Endothelial cell (in vitro differentiated cells): Measurements from ENCODE around the gene TMEM231. TPM values are rescaled to one million over a fixed set of nuclear protein-coding genes. Genes with fewer than 3 reads are reported as not detected.
A peak's percentile ranks its signal among the peaks of the same experiment; 100 is the strongest.
"Not testable (repeated sequence)": the region's sequence is repeated elsewhere in the genome, so short reads cannot be mapped to it uniquely, and the experiment has no call there.

Experiments used
- DNase-seq: peaks from one replicate; pipeline ENCODE4 v3.0.0; 2021; ENCODE audit warnings: low spot score
- H3K27ac Mint-ChIP-seq: one replicate; pipeline ENCODE4 v1.8.0; 2021; ENCODE audit warnings: mixed read lengths, inconsistent platforms; ENCODE audit not compliant: unreplicated experiment
- H3K27me3 Mint-ChIP-seq: one replicate; pipeline ENCODE4 v1.8.0; 2021; ENCODE audit warnings: mild to moderate bottlenecking, moderate library complexity, mixed read lengths, inconsistent platforms; ENCODE audit not compliant: unreplicated experiment
- H3K36me3 Mint-ChIP-seq: one replicate; pipeline ENCODE4 v1.8.0; 2021; ENCODE audit warnings: mild to moderate bottlenecking, low read depth, mixed read lengths, inconsistent platforms; ENCODE audit not compliant: unreplicated experiment
- H3K4me1 Mint-ChIP-seq: one replicate; pipeline ENCODE4 v1.8.0; 2021; ENCODE audit warnings: mild to moderate bottlenecking, mixed read lengths, inconsistent platforms; ENCODE audit not compliant: unreplicated experiment
- H3K4me3 Mint-ChIP-seq: one replicate; pipeline ENCODE4 v1.8.0; 2021; ENCODE audit warnings: mild to moderate bottlenecking, mixed read lengths, inconsistent platforms; ENCODE audit not compliant: unreplicated experiment
- H3K9me3 Mint-ChIP-seq: one replicate; pipeline ENCODE4 v1.8.0; 2021; ENCODE audit warnings: mixed read lengths, inconsistent platforms; ENCODE audit not compliant: unreplicated experiment
- total RNA-seq: library from RNA; stranded (reverse); fragmentation: NEBNext Ultra II Directional; extraction: Animal tissue kit (Norgen Biotek cat#: 25700); gene quantifications from one replicate; pipeline ENCODE4 v1.2.1, GENCODE V29; 2021; ENCODE audit not compliant: unreplicated experiment
- TF ChIP-seq, protein P1 (sequence below): fragments of 200-600 bp; sonication (generic); IDR thresholded peaks from one replicate; pipeline ENCODE4 v1.5.0; 2021; ENCODE audit warnings: antibody characterized with exemption; ENCODE audit not compliant: unreplicated experiment

Gene TMEM231
- total RNA-seq, 1 donor from 2014 or later = 14.5 TPM

DNA sequence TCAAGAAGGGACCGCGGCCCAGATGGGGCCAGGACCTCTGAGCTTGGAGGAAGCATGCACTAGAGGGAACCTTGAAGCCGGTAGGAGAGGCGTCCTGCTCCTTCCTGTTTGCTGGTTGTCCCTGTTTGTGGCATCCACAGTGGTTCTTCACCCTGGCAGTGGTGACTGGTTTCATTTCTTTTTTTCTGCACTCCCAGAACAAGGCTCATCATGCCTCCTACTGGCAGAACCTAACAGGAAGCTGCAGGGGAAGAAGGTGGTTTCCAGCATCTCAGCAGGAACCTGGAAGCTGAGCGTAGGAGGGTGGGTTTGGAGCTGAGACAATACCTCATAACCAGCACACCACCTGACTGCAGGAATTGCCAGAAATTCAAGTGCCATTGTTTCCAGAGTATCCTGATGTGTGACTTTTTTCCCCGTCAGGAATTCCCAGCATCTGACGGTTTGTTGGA lies 5.8 kb downstream of the TMEM231 start:
- TF ChIP-seq, protein P1, sequence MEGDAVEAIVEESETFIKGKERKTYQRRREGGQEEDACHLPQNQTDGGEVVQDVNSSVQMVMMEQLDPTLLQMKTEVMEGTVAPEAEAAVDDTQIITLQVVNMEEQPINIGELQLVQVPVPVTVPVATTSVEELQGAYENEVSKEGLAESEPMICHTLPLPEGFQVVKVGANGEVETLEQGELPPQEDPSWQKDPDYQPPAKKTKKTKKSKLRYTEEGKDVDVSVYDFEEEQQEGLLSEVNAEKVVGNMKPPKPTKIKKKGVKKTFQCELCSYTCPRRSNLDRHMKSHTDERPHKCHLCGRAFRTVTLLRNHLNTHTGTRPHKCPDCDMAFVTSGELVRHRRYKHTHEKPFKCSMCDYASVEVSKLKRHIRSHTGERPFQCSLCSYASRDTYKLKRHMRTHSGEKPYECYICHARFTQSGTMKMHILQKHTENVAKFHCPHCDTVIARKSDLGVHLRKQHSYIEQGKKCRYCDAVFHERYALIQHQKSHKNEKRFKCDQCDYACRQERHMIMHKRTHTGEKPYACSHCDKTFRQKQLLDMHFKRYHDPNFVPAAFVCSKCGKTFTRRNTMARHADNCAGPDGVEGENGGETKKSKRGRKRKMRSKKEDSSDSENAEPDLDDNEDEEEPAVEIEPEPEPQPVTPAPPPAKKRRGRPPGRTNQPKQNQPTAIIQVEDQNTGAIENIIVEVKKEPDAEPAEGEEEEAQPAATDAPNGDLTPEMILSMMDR = peak; percentile 45
- no peaks in the 10 kb centered on the region for H3K36me3 Mint-ChIP-seq
- H3K4me1 Mint-ChIP-seq = peaks cover 27% of the 10 kb centered on the region
- H3K27me3 Mint-ChIP-seq = peaks cover 5% of the 10 kb centered on the region
- no peaks in the 10 kb centered on the region for H3K9me3 Mint-ChIP-seq
- peak overlapping the region; percentile 88 for H3K27ac Mint-ChIP-seq
- H3K4me3 Mint-ChIP-seq = no peak overlapping the region
- DNase-seq = peak; percentile 75

DNA sequence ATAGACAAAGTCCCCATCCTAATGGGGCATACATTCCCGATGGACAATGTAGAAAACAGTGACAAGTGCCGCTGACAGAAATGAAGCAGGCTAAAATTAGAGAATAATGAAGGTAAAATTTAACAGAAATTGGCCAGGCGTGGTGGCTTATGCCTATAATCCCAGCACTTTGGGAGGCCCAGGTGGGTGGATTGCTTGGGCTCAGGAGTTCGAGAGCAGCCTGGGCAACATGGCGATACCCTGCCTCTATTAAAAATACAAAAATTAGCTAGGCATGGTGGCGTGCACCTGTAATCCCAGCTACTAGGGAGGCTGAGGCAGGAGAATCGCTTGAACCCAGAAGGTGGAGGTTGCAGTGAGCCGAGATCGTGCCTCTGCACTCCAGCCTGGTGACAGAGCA lies 7.6 kb downstream of the TMEM231 start:
- peaks cover 23% of the 10 kb centered on the region for H3K4me1 Mint-ChIP-seq
- not testable (repeated sequence) for H3K9me3 Mint-ChIP-seq, H3K27me3 Mint-ChIP-seq, H3K4me3 Mint-ChIP-seq, H3K27ac Mint-ChIP-seq, H3K36me3 Mint-ChIP-seq, DNase-seq

DNA sequence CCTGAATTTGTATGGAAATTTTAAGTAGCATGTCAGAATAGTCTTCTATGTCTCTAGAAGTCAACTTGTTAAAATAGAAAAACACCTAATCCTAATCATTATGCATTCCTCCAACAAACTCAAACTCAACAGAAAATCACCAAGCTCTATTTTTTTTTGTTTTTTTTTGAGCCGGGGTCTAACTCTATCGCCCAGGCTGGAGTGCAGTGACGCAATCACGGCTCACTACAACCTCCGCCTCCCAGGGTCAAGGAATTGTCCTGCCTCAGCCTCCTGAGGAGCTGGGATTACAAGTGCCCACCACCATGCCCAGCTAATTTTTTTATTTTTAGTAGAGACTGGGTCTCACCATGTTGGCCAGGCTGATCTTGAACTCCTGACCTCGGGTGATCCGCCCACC lies 9.8 kb downstream of the TMEM231 start:
- H3K4me3 Mint-ChIP-seq = no peak overlapping the region
- H3K4me1 Mint-ChIP-seq = peaks cover 11% of the 10 kb centered on the region
- H3K27me3 Mint-ChIP-seq = peaks cover 3% of the 10 kb centered on the region

DNA sequence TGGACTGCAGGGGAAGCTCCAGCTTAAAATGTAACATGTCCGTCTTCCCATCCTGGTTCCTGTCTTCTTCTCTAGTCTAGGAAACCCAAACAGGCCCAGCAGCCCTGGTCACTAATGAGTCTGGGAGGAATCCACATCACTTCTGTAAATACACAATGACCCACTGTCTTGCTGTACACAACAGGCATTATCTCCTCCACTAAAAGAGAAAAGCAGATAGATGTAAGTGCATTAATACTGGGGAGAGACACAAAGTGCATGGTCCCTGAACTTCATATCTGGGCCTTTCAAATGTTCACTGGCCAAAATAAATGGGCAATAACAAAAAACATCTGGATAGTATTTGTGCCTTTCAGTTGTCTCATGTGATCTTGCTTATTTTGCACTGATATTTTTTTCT lies 10.2 kb downstream of the TMEM231 start:
- H3K27me3 Mint-ChIP-seq, H3K36me3 Mint-ChIP-seq, H3K4me3 Mint-ChIP-seq, H3K9me3 Mint-ChIP-seq, DNase-seq, H3K27ac Mint-ChIP-seq: not testable (repeated sequence)
- H3K4me1 Mint-ChIP-seq = peaks cover 11% of the 10 kb centered on the region

More for the DNA sequence above, 9.8 kb downstream of the TMEM231 start:
- TF ChIP-seq, protein P1 = no peak
- no peak for DNase-seq
- Mint-ChIP-seq H3K27ac (no peak overlapping the region), H3K9me3 (no peaks in the 10 kb centered on the region), H3K36me3 (peaks cover 8% of the 10 kb centered on the region)

DNA sequence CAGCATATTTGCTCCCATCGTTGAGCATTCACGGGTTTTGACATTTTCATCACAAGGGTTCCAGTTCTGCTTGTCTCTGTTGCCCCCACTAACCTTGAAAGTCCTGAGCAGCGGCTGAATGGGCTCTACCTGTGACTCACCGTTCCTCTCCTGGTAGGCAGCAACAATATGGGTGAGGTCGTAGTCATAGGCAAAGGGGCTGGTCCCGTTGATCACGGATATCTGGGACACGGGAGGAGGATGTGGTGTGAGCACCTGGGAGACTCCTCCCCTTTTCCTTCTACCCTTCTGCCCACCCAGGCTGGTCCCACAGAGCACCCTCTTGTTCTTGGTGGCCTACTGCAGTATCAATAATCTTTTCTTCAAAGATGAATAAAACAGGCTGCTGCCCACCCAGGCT lies 13.6 kb downstream of the TMEM231 start:
- H3K4me3 Mint-ChIP-seq, H3K27ac Mint-ChIP-seq, H3K36me3 Mint-ChIP-seq, H3K9me3 Mint-ChIP-seq, H3K27me3 Mint-ChIP-seq, DNase-seq, H3K4me1 Mint-ChIP-seq: not testable (repeated sequence)

DNA sequence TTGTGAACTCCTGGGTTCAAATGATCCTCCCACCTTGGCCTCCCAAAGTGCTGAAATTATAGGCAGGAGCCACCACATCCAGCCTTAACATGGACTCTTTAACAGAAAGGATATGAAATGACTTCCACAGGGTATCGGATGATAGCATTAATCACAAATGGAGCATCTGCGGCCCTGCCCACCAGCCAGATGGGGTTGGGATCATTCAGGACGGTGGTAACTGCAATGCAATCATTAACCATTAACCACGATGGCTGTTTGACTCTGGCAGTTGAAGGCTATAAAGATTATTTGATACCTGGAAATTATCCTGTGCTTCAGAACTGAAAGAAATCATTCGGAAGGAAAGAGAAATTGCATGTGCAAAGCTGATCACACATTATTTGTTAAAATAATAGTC lies 14.8 kb downstream of the TMEM231 start:
- peaks cover 1% of the 10 kb centered on the region for H3K27me3 Mint-ChIP-seq
- H3K27ac Mint-ChIP-seq = no peak overlapping the region
- DNase-seq = no peak
- H3K36me3 Mint-ChIP-seq = peaks cover 8% of the 10 kb centered on the region
- H3K4me3 Mint-ChIP-seq = no peak overlapping the region
- H3K4me1 Mint-ChIP-seq = no peaks in the 10 kb centered on the region
- H3K9me3 Mint-ChIP-seq = no peaks in the 10 kb centered on the region
- TF ChIP-seq, protein P1 = no peak

DNA sequence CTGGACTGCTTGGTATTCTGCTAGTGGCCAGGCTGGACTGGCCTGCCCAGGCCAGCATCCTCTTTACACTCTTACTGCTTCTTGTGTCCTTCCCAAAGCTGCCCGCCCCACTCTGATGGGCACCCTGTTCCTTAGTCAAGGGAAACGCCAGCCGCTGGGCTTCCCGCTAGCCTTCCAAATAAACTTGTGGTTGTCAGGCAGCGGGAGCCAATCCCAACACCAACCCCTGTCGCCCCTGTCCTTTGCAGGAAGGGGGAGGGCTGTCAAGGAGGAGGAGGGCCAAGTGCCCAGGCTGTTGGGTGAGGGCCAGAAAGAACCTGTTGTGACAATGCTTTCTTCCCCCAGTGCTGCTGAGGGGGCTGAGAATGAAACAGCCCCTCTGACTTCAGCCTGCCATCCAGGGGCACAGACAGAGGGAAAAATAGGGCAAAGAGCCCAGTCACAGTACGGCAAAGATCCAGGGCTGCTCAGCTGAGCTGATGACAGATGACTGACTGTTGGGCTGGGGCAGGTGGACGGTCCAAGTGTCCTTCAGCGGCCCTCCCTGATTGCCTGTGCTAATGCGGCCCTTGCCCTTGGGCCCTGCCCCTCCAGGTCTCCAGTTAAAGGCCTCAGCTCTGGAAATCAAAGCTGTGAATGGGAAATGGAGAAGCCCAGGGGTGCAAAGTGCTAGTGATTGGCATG lies 17.0 kb downstream of the TMEM231 start:
- not testable (repeated sequence) for H3K9me3 Mint-ChIP-seq, H3K4me3 Mint-ChIP-seq, DNase-seq, H3K27me3 Mint-ChIP-seq, H3K36me3 Mint-ChIP-seq, H3K4me1 Mint-ChIP-seq, H3K27ac Mint-ChIP-seq
